ENCODE data around the gene NDRG4.

DNA sequence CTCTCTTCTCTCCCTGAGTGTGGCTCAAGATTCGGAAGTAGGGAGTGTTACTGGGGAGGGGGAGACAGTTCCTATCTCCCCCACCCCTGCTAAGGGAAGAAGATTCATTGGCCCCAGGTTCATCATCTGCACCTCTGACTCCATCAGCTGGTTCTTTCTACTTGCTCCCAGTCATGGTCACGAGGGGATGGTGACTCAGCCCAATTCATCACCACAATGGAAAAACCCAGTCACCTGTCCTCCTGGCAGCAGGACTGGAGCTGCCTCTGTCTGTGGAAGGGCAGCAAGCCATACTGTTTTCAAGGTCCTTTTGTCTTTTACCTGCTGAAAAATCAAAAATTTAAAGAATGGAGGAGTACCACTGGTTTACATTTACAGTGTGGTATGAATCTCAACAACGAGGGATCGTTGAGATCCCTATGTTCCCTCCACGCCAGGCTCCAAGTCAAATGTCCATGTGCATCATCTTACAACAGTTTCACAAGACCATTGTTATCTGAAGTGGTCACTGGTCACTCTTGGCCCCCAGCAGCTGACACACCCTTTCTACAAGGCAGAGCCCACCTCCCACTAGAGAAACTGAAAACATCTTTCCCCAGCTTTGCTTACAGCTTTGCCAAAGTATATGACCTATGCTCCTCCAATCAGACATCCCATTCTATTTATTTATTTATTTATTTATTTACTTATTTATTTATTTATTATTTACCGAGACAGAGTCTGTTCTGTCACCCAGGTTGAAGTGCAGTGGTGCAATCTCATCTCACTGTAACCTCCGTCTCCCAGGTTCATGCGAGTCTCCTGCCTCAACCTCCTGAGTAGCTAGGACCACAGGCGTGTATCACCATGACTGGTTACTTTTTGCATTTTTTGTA lies 40.4 kb upstream of the NDRG4 start:
- TF ChIP-seq, protein P1, sequence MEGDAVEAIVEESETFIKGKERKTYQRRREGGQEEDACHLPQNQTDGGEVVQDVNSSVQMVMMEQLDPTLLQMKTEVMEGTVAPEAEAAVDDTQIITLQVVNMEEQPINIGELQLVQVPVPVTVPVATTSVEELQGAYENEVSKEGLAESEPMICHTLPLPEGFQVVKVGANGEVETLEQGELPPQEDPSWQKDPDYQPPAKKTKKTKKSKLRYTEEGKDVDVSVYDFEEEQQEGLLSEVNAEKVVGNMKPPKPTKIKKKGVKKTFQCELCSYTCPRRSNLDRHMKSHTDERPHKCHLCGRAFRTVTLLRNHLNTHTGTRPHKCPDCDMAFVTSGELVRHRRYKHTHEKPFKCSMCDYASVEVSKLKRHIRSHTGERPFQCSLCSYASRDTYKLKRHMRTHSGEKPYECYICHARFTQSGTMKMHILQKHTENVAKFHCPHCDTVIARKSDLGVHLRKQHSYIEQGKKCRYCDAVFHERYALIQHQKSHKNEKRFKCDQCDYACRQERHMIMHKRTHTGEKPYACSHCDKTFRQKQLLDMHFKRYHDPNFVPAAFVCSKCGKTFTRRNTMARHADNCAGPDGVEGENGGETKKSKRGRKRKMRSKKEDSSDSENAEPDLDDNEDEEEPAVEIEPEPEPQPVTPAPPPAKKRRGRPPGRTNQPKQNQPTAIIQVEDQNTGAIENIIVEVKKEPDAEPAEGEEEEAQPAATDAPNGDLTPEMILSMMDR (IDR thresholded peaks at IDR 0.05): no peak
- TF ChIP-seq POLR2A (IDR thresholded peaks at IDR 0.05): no peak
